Endothelial cell of umbilical vein (primary cell): Measurements from ENCODE around the gene NEXN.

Source experiments
- EZH2 ChIP-seq: IDR thresholded peaks from 2 replicates; pipeline ENCODE4 v1.6.1; 2012; ENCODE audit warnings: borderline replicate concordance, low read depth, mild to moderate bottlenecking, moderate library complexity, low read length, inconsistent platforms; ENCODE audit not compliant: severe bottlenecking
- JUN ChIP-seq: IDR thresholded peaks from 2 replicates; pipeline ENCODE4 v1.6.1; 2011; ENCODE audit warnings: borderline replicate concordance, low read depth; ENCODE audit not compliant: insufficient read length, insufficient read depth
- POLR2A ChIP-seq: IDR thresholded peaks from 2 replicates; pipeline ENCODE4 v1.6.1; 2012; ENCODE audit warnings: low read depth, mild to moderate bottlenecking, control low read depth, low read length
- TF ChIP-seq, protein P1 (sequence below), 2 donors: IDR thresholded peaks; 1 replicate in 1 of 2; 2 replicates in 1 of 2; pipeline ENCODE4 v1.5.1; 2011; ENCODE audit warnings: low read length in 2 of 2, mild to moderate bottlenecking in 2 of 2, moderate library complexity in 2 of 2, control low read depth in 1 of 2, inconsistent platforms in 1 of 2, low read depth in 1 of 2; ENCODE audit not compliant: insufficient read depth in 1 of 2; ENCODE audit errors: extremely low read depth in 1 of 2
- TF ChIP-seq, protein P2 (sequence below): IDR thresholded peaks from 2 replicates; pipeline ENCODE4 v1.6.1; 2011; ENCODE audit not compliant: insufficient read depth, insufficient read length

DNA sequence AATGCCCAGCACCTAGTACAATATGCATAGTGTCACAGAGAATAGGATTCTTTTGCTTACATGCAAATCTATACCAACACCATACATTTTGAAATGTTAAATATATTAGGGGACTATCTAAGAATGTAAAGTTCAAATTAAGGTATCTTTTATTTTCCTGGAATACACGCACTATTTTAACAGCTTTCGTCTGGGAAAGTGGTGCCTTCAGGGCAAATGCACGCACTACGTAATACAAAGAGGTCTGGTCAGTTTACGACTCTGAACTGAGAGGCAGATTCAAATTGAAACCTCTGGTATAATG is 89.5 kb downstream of the NEXN start:
- TF ChIP-seq, protein P1, sequence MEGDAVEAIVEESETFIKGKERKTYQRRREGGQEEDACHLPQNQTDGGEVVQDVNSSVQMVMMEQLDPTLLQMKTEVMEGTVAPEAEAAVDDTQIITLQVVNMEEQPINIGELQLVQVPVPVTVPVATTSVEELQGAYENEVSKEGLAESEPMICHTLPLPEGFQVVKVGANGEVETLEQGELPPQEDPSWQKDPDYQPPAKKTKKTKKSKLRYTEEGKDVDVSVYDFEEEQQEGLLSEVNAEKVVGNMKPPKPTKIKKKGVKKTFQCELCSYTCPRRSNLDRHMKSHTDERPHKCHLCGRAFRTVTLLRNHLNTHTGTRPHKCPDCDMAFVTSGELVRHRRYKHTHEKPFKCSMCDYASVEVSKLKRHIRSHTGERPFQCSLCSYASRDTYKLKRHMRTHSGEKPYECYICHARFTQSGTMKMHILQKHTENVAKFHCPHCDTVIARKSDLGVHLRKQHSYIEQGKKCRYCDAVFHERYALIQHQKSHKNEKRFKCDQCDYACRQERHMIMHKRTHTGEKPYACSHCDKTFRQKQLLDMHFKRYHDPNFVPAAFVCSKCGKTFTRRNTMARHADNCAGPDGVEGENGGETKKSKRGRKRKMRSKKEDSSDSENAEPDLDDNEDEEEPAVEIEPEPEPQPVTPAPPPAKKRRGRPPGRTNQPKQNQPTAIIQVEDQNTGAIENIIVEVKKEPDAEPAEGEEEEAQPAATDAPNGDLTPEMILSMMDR (IDR thresholded peaks at IDR 0.05; ENCODE audit: extremely low read depth in 1 of 2, insufficient read depth in 1 of 2, low read depth in 1 of 2, low read length in 2 of 2): no peak
- TF ChIP-seq, protein P2, sequence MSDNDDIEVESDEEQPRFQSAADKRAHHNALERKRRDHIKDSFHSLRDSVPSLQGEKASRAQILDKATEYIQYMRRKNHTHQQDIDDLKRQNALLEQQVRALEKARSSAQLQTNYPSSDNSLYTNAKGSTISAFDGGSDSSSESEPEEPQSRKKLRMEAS: no peak
- TF ChIP-seq EZH2 (no peak), POLR2A (no peak), JUN (no peak)
